ENCODE results near the gene TNKS1BP1.

DNA sequence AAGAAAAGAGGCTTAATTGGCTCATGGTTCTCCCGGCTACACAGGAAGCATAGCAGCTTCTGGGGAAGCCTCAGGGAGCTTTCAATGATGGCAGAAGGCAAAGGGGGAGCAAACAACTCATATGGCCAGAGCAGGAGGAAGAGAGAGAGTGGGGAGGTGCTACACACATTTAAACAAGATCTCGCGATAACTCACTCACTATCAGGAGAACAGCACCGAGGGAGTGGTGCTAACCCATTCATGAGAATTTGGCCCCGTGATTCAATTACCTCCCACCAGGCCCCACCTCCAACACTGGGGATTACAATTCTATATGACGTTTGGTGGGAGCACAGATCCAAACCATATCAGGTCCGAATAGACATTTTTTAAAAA is 46.0 kb downstream of the TNKS1BP1 start:
- TF ChIP-seq, protein P1, sequence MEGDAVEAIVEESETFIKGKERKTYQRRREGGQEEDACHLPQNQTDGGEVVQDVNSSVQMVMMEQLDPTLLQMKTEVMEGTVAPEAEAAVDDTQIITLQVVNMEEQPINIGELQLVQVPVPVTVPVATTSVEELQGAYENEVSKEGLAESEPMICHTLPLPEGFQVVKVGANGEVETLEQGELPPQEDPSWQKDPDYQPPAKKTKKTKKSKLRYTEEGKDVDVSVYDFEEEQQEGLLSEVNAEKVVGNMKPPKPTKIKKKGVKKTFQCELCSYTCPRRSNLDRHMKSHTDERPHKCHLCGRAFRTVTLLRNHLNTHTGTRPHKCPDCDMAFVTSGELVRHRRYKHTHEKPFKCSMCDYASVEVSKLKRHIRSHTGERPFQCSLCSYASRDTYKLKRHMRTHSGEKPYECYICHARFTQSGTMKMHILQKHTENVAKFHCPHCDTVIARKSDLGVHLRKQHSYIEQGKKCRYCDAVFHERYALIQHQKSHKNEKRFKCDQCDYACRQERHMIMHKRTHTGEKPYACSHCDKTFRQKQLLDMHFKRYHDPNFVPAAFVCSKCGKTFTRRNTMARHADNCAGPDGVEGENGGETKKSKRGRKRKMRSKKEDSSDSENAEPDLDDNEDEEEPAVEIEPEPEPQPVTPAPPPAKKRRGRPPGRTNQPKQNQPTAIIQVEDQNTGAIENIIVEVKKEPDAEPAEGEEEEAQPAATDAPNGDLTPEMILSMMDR (IDR thresholded peaks at IDR 0.05), result no peak
- no peak for TF ChIP-seq SIN3A (IDR thresholded peaks at IDR 0.05; ENCODE audit: borderline replicate concordance, insufficient read depth, low read depth, low read length)
